Stomach (tissue), 9 donors: ENCODE measurements around the gene LHX8. TPM values are rescaled to one million over a fixed set of nuclear protein-coding genes. Genes with fewer than 3 reads are reported as not detected.
A peak's percentile ranks its signal among the peaks of the same experiment; 100 is the strongest.

Experiments used
- DNase-seq, 2 donors: peaks; one replicate each; pipeline versions ENCODE4 v3.0.0 to v3.0.0-alpha.2; 2013 to 2019
- H3K27ac ChIP-seq, 5 donors: fragments of 200-600 bp in 4 of 5; sonication (generic) in 4 of 5; one replicate each; pipeline ENCODE4 v1.5.1; 2013 to 2019; ENCODE audit warnings: mild to moderate bottlenecking in 1 of 5, moderate library complexity in 1 of 5
- H3K27me3 ChIP-seq, 3 donors: fragments of 200-600 bp; sonication (generic); one replicate each; pipeline ENCODE4 v1.5.1; 2017 to 2019; ENCODE audit warnings: mixed run types in 1 of 3
- H3K36me3 ChIP-seq, 4 donors: fragments of 200-600 bp; sonication (generic); 1 replicate in 3 of 4; 2 replicates in 1 of 4; pipeline ENCODE4 v1.5.1; 2016 to 2019
- H3K4me1 ChIP-seq, 4 donors: fragments of 200-600 bp; sonication (generic); one replicate each; pipeline ENCODE4 v1.5.1; 2016 to 2019
- H3K4me3 ChIP-seq, 4 donors: fragments of 200-600 bp; sonication (generic) in 3 of 4; one replicate each; pipeline ENCODE4 v1.5.1; 2016 to 2019; ENCODE audit warnings: mild to moderate bottlenecking in 1 of 4
- H3K9me3 ChIP-seq, 4 donors: fragments of 200-600 bp; sonication (generic); one replicate each; pipeline ENCODE4 v1.5.1; 2016 to 2019
- CTCF ChIP-seq, 7 experiments: fragments of 450-650 bp in 4 of 7; fragments of 200-600 bp in 3 of 7; sonication (generic) in 3 of 7; IDR thresholded peaks; one replicate each; pipeline ENCODE4 v1.5.1; 2016 to 2019; ENCODE audit warnings: antibody characterized with exemption in 7 of 7, control low read depth in 2 of 7, mild to moderate bottlenecking in 1 of 7
- EP300 ChIP-seq: sonication (generic); formaldehyde crosslinking; IDR thresholded peaks from one replicate; pipeline ENCODE4 v1.6.1; 2017; ENCODE audit warnings: antibody characterized with exemption
- POLR2A ChIP-seq, 4 donors: fragments of 450-650 bp; IDR thresholded peaks; one replicate each; pipeline ENCODE4 v1.6.1; 2016; ENCODE audit warnings: antibody characterized with exemption in 4 of 4, control low read depth in 2 of 4, mild to moderate bottlenecking in 1 of 4, moderate library complexity in 1 of 4
- POLR2AphosphoS5 ChIP-seq, 3 donors: sonication (generic); formaldehyde crosslinking; IDR thresholded peaks; one replicate each; pipeline ENCODE4 v1.6.1; 2016; ENCODE audit warnings: antibody characterized with exemption in 3 of 3
- WGBS, 5 donors: extraction: QIAGEN DNeasy Blood & Tissue Kit in 3 of 5; methylation state at CpG; one replicate each; pipeline versions ENCODE4 v1.1.5 to v1.1.7; 2013 to 2018; 5-methylcytosine and 5-hydroxymethylcytosine counted together
- intact Hi-C: fragments of 100-400 bp; cut with DNase I; formaldehyde crosslinking; loops from one replicate; pipeline ENCODE4 v1.15.1; 2023; ENCODE audit warnings: low total_unique reads
- polyA plus RNA-seq, 3 donors: library from polyadenylated mRNA; stranded (reverse); fragments of 200-250 nt; gene quantifications; one replicate each; pipeline ENCODE4 v1.2.3, GENCODE V29; 2013
- total RNA-seq, 5 donors: library from RNA; depleted of rRNA; stranded (reverse); fragments of >200 nt; gene quantifications; one replicate each; pipeline versions ENCODE4 v1.1.0 to v1.2.3, GENCODE V29; 2014 to 2016
- donor health status: healthy with polysubstance abuse.
- donor health status: Bipolar disorder and iron deficiency.
- donor health status: healthy.

The LHX8 gene
- total and polyA plus RNA-seq, 8 donors: 0.05 TPM; not detected in 7

- H3K36me3 ChIP-seq: no peaks in the 10 kb centered on the region
- peaks cover 19 to 39% (median 27%) of the 10 kb centered on the region in 4 donors for H3K4me1 ChIP-seq
- intact Hi-C loops: no loop called here
- WGBS, 5 donors: 5 to 10% (median 9%) methylated on average over 33 to 37 of the region's 37 CpGs
- H3K9me3 ChIP-seq: peaks cover 0 to 11% (median 3%) of the 10 kb centered on the region in 4 donors
- peaks cover 14 to 83% (median 55%) of the 10 kb centered on the region in 3 donors for H3K27me3 ChIP-seq
- H3K4me3 ChIP-seq: no peak overlapping the region
- H3K27ac ChIP-seq: no peak overlapping the region
- TF ChIP-seq POLR2AphosphoS5 (IDR thresholded peaks at IDR 0.05) (no peak), EP300 (no peak), CTCF (IDR thresholded peaks at IDR 0.05) (no peak), POLR2A (IDR thresholded peaks at IDR 0.05) (no peak)
- DNase-seq: peak in 1 of 2 donors; percentile 11
Observed at GRCh38 chr1:75136921-75137641, 2.9 kb downstream of the LHX8 start.

- no peak for TF ChIP-seq POLR2A (IDR thresholded peaks at IDR 0.05)
- no peak for TF ChIP-seq CTCF (IDR thresholded peaks at IDR 0.05)
- no peak for TF ChIP-seq POLR2AphosphoS5 (IDR thresholded peaks at IDR 0.05)
- TF ChIP-seq EP300: no peak
- Histone ChIP-seq H3K27me3 (peaks cover 0 to 9% (median 0%) of the 10 kb centered on the region in 3 donors), H3K9me3 (no peaks in the 10 kb centered on the region), H3K27ac (no peak overlapping the region), H3K4me1 (no peaks in the 10 kb centered on the region), H3K4me3 (no peak overlapping the region), H3K36me3 (no peaks in the 10 kb centered on the region)
- no peak for DNase-seq
- WGBS, 5 donors: 55 to 72% (median 69%) methylated on average over 2 of the region's 2 CpGs
- intact Hi-C loops: no loop called here
Observed at GRCh38 chr1:75152092-75152491, 17.9 kb downstream of the LHX8 start.

GRCh38 chr1:75159154-75159553, 25.0 kb downstream of the LHX8 start:
- TF ChIP-seq POLR2AphosphoS5 (IDR thresholded peaks at IDR 0.05) (no peak), CTCF (IDR thresholded peaks at IDR 0.05) (no peak), POLR2A (IDR thresholded peaks at IDR 0.05) (no peak), EP300 (no peak)
- H3K27ac ChIP-seq: no peak overlapping the region
- H3K27me3 ChIP-seq: no peaks in the 10 kb centered on the region
- no peak overlapping the region for H3K4me3 ChIP-seq
- DNase-seq: no peak
- H3K36me3 ChIP-seq: no peaks in the 10 kb centered on the region
- intact Hi-C loops: no loop called here
- no peaks in the 10 kb centered on the region for H3K9me3 ChIP-seq
- WGBS, 5 donors: 75 to 86% (median 82%) methylated on average over 3 of the region's 3 CpGs
- H3K4me1 ChIP-seq: no peaks in the 10 kb centered on the region

- Histone ChIP-seq H3K9me3 (no peaks in the 10 kb centered on the region), H3K4me3 (no peak overlapping the region), H3K4me1 (no peaks in the 10 kb centered on the region), H3K27me3 (no peaks in the 10 kb centered on the region), H3K27ac (no peak overlapping the region), H3K36me3 (no peaks in the 10 kb centered on the region)
- TF ChIP-seq POLR2A (IDR thresholded peaks at IDR 0.05): no peak
- no peak for TF ChIP-seq EP300
- no peak for TF ChIP-seq CTCF (IDR thresholded peaks at IDR 0.05)
- TF ChIP-seq POLR2AphosphoS5 (IDR thresholded peaks at IDR 0.05): no peak
- no peak for DNase-seq
- intact Hi-C loops: no loop called here
Observed at GRCh38 chr1:75165264-75165663, 31.1 kb downstream of the LHX8 start.
